ENCODE data around the gene C18orf32. TPM values are rescaled to one million over a fixed set of nuclear protein-coding genes. Genes with fewer than 3 reads are reported as not detected.

Gene C18orf32
- total and polyA plus RNA-seq, 2 experiments from 2014 or later = 77.9 to 105 TPM

GRCh38 chr18:49503931-49504330 lies 16.9 kb upstream of the C18orf32 start:
- Histone ChIP-seq H3K79me2 (no peaks in the 10 kb centered on the region), H3K4me1 (ENCODE audit: insufficient read depth) (no peaks in the 10 kb centered on the region), H3K9me3 (ENCODE audit: low read depth) (no peaks in the 10 kb centered on the region), H2AFZ (no peak overlapping the region), H3K9me2 (replicated peaks; ENCODE audit: insufficient read depth) (no peaks in the 10 kb centered on the region), H4K20me1 (ENCODE audit: insufficient read depth, poor library complexity, severe bottlenecking) (no peaks in the 10 kb centered on the region), H3K27ac (no peak overlapping the region), H3K4me3 (no peak overlapping the region), H3K4me2 (no peak overlapping the region), H3K27me3 (no peaks in the 10 kb centered on the region), H3K36me3 (replicated peaks; ENCODE audit: insufficient read depth, low read depth) (no peaks in the 10 kb centered on the region)
- no peak for DNase-seq (ENCODE audit: low spot score)
- TF ChIP-seq EZH2 (IDR thresholded peaks at IDR 0.05; ENCODE audit: borderline replicate concordance) (no peak), CTCF (IDR thresholded peaks at IDR 0.05; ENCODE audit: poor library complexity) (no peak), EZH2phosphoT487 (IDR thresholded peaks at IDR 0.05; ENCODE audit: low read depth, severe bottlenecking, unreplicated experiment) (no peak)
- WGBS (ENCODE audit: low lambda C conversion rate, missing lambda C conversion rate) = 29% methylated on average over 1 of the region's 1 CpG

DNA sequence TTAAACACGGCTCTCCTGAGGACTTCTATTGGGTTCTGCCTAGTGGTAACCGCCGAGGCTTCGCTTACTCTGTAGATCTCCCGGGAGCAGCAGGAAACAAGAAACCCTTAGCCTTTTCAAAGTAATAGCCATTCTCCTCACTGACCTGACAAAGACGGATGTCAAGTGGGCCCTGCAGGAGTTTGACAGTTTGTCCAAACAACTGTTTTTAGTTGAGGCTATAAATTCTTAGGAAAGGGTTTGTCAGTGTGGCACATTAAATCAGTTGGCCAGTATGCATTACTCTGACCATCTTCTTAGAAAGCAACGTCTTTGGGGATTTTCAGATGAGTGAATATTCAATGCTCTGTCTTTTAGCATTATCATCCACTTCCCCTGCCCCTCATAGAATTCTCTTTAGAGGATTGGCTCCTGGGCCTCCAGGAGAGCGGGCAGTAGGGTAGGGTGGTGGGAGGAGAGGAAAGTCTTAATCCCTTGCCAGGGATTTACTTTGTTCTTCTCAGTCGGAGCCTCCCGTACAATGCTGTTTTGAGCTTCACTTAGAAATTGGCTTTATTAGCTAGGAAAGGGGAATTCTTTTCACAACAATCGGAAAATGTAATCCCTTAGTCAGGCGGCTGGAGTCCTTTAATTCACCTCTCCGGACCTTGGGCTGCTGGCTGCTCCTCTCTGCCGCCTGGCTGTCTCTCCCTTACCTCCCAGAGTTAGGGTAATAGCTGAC lies 13.3 kb upstream of the C18orf32 start:
- H3K27me3 ChIP-seq = no peaks in the 10 kb centered on the region
- H4K20me1 ChIP-seq (ENCODE audit: insufficient read depth, poor library complexity, severe bottlenecking) = no peaks in the 10 kb centered on the region
- no peaks in the 10 kb centered on the region for H3K9me3 ChIP-seq (ENCODE audit: low read depth)
- no peak for DNase-seq (ENCODE audit: low spot score)
- TF ChIP-seq EZH2phosphoT487 (IDR thresholded peaks at IDR 0.05; ENCODE audit: low read depth, severe bottlenecking, unreplicated experiment) (no peak), EZH2 (IDR thresholded peaks at IDR 0.05; ENCODE audit: borderline replicate concordance) (no peak), CTCF (IDR thresholded peaks at IDR 0.05; ENCODE audit: poor library complexity) (no peak)
- H3K79me2 ChIP-seq = no peaks in the 10 kb centered on the region
- no peaks in the 10 kb centered on the region for H3K36me3 ChIP-seq (replicated peaks; ENCODE audit: insufficient read depth, low read depth)
- H3K4me2 ChIP-seq = no peak overlapping the region
- no peaks in the 10 kb centered on the region for H3K9me2 ChIP-seq (replicated peaks; ENCODE audit: insufficient read depth)
- no peak overlapping the region for H3K4me3 ChIP-seq
- H3K27ac ChIP-seq = no peak overlapping the region
- H3K4me1 ChIP-seq (ENCODE audit: insufficient read depth) = no peaks in the 10 kb centered on the region
- no peak overlapping the region for H2AFZ ChIP-seq
- 39% methylated on average over 14 of the region's 14 CpGs for WGBS (ENCODE audit: low lambda C conversion rate, missing lambda C conversion rate)

DNA sequence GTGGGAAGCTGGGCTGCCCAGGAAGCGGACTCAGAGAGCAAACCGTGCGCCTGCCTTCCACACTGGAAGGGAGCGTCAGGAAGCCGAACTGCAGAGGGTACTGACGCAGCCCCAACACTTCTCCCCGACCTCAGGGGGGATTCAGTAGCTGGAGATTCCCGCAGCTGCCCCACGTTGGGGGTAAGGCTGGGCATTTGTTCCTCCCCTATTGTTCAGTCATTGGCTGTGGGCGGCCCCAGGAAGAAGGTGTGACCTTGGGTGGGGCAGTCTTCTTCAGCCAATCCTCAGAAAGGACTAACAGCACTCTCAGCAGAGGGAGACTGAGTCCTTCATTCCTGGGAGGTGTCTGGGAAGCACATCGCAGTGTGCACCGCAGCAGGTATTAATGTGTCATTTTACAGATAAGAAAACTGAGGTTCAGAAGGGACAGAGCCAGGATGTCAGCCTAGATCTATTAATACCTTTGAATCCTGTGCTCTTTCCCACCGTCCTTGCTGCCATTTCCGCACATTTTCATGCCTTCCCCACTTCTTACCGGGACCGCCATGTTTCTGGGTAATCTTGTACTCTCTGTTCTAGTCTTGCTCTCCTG lies 12.1 kb upstream of the C18orf32 start:
- H3K9me2 ChIP-seq (replicated peaks; ENCODE audit: insufficient read depth) = no peaks in the 10 kb centered on the region
- H3K36me3 ChIP-seq (replicated peaks; ENCODE audit: insufficient read depth, low read depth) = no peaks in the 10 kb centered on the region
- no peaks in the 10 kb centered on the region for H3K79me2 ChIP-seq
- H3K9me3 ChIP-seq (ENCODE audit: low read depth) = no peaks in the 10 kb centered on the region
- DNase-seq (ENCODE audit: low spot score) = no peak
- H3K4me1 ChIP-seq (ENCODE audit: insufficient read depth) = no peaks in the 10 kb centered on the region
- H2AFZ ChIP-seq = no peak overlapping the region
- H3K4me3 ChIP-seq = no peak overlapping the region
- WGBS (ENCODE audit: low lambda C conversion rate, missing lambda C conversion rate) = 84% methylated on average over 16 of the region's 16 CpGs
- no peaks in the 10 kb centered on the region for H4K20me1 ChIP-seq (ENCODE audit: insufficient read depth, poor library complexity, severe bottlenecking)
- no peaks in the 10 kb centered on the region for H3K27me3 ChIP-seq
- no peak overlapping the region for H3K4me2 ChIP-seq
- TF ChIP-seq EZH2phosphoT487 (IDR thresholded peaks at IDR 0.05; ENCODE audit: low read depth, severe bottlenecking, unreplicated experiment) = no peak
- TF ChIP-seq EZH2 (IDR thresholded peaks at IDR 0.05; ENCODE audit: borderline replicate concordance) = no peak
- H3K27ac ChIP-seq = no peak overlapping the region

DNA sequence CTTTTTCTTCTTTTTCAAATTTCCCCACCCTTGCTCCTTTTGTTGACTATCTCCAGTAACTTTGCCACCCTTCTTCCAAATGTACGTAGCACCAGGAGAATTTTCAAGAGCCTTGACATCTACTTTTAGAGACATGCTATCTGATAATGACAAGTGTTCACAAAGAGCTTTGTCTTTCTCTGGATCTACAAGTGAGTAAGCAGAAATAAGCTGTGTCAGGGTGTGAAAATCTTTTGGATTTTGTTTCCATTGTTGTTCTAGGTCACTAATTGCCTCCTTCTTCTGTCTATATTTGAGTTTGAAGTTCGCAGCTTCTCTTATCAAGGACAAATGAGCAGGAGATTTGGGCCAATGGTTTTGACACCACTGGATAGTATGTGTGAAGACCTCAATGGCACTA lies 8.4 kb upstream of the C18orf32 start:
- Histone ChIP-seq H3K27me3 (no peaks in the 10 kb centered on the region), H3K9me2 (replicated peaks; ENCODE audit: insufficient read depth) (no peaks in the 10 kb centered on the region), H4K20me1 (ENCODE audit: insufficient read depth, poor library complexity, severe bottlenecking) (peaks cover under 1% of the 10 kb centered on the region), H3K9me3 (ENCODE audit: low read depth) (no peaks in the 10 kb centered on the region), H3K79me2 (peaks cover 17% of the 10 kb centered on the region), H3K4me1 (ENCODE audit: insufficient read depth) (no peaks in the 10 kb centered on the region), H3K4me2 (no peak overlapping the region), H3K4me3 (no peak overlapping the region), H3K36me3 (replicated peaks; ENCODE audit: insufficient read depth, low read depth) (no peaks in the 10 kb centered on the region), H2AFZ (no peak overlapping the region), H3K27ac (no peak overlapping the region)
- 56% methylated on average over 2 of the region's 2 CpGs for WGBS (ENCODE audit: low lambda C conversion rate, missing lambda C conversion rate)
- TF ChIP-seq CTCF (IDR thresholded peaks at IDR 0.05; ENCODE audit: poor library complexity) = no peak
- TF ChIP-seq EZH2 (IDR thresholded peaks at IDR 0.05; ENCODE audit: borderline replicate concordance) = no peak
- TF ChIP-seq EZH2phosphoT487 (IDR thresholded peaks at IDR 0.05; ENCODE audit: low read depth, severe bottlenecking, unreplicated experiment) = no peak
- DNase-seq (ENCODE audit: low spot score) = no peak
